ENCODE data around the gene CACNA2D3. TPM values are rescaled to one million over a fixed set of nuclear protein-coding genes. Genes with fewer than 3 reads are reported as not detected.

CACNA2D3 gene
- total and polyA plus RNA-seq, 4 donors: 0.06 to 0.37 (median 0.08) TPM; not detected in 1

- Histone ChIP-seq H3K27ac (ENCODE audit: low read depth in 1 of 2, low read length in 2 of 2) (no peak overlapping the region), H3K9ac (ENCODE audit: low read depth in 1 of 2, low read length in 2 of 2) (no peak overlapping the region), H3K36me3 (ENCODE audit: control insufficient read depth in 4 of 4, insufficient read depth in 3 of 4, low read depth in 1 of 4, low read length in 3 of 4) (no peaks in the 10 kb centered on the region), H3K4me1 (ENCODE audit: control insufficient read depth in 4 of 4, insufficient read depth in 4 of 4, low read length in 3 of 4) (no peaks in the 10 kb centered on the region), H3K27me3 (ENCODE audit: control insufficient read depth in 4 of 4, insufficient read depth in 4 of 4, low read length in 3 of 4) (peaks cover 0 to 3% (median 0%) of the 10 kb centered on the region in 4 donors), H3K9me3 (ENCODE audit: control insufficient read depth in 4 of 4, low read length in 3 of 4) (no peaks in the 10 kb centered on the region), H3K4me3 (ENCODE audit: low read depth in 1 of 3, low read length in 3 of 3) (no peak overlapping the region)
- WGBS: 73% methylated on average over 8 of the region's 8 CpGs
- no peak for TF ChIP-seq HNF4A (conservative IDR thresholded peaks at IDR 0.05)
- no peak for TF ChIP-seq ZBTB33 (IDR thresholded peaks at IDR 0.05)
- no peak for TF ChIP-seq GABPA (IDR thresholded peaks at IDR 0.05 in 1 of 2, conservative IDR thresholded peaks at IDR 0.05 in 1 of 2)
- TF ChIP-seq RXRA (IDR thresholded peaks at IDR 0.05): no peak
- TF ChIP-seq TAF1 (conservative IDR thresholded peaks at IDR 0.05): no peak
- no peak for TF ChIP-seq FOXA2 (IDR thresholded peaks at IDR 0.05)
- TF ChIP-seq RAD21 (IDR thresholded peaks at IDR 0.05): no peak
- no peak for TF ChIP-seq MAX (IDR thresholded peaks at IDR 0.05)
- no peak for TF ChIP-seq FOXA1 (IDR thresholded peaks at IDR 0.05)
- no peak for TF ChIP-seq ATF3 (IDR thresholded peaks at IDR 0.05)
- TF ChIP-seq JUND (IDR thresholded peaks at IDR 0.05): no peak
- no peak for TF ChIP-seq SP1 (IDR thresholded peaks at IDR 0.05)
- TF ChIP-seq NR2F2 (IDR thresholded peaks at IDR 0.05): no peak
- no peak for DNase-seq (ENCODE audit: low spot score)
These were observed 741.0 kb downstream of the CACNA2D3 start for GRCh38 chr3:54863366-54863765.

- H3K36me3 ChIP-seq (ENCODE audit: control insufficient read depth in 4 of 4, insufficient read depth in 3 of 4, low read depth in 1 of 4, low read length in 3 of 4): no peaks in the 10 kb centered on the region
- H3K9ac ChIP-seq (ENCODE audit: low read depth in 1 of 2, low read length in 2 of 2): no peak overlapping the region
- no peaks in the 10 kb centered on the region for H3K4me1 ChIP-seq (ENCODE audit: control insufficient read depth in 4 of 4, insufficient read depth in 4 of 4, low read length in 3 of 4)
- no peaks in the 10 kb centered on the region for H3K9me3 ChIP-seq (ENCODE audit: control insufficient read depth in 4 of 4, low read length in 3 of 4)
- DNase-seq (ENCODE audit: low spot score): no peak
- WGBS: 77% methylated on average over 4 of the region's 4 CpGs
- TF ChIP-seq HNF4A (conservative IDR thresholded peaks at IDR 0.05): no peak
- TF ChIP-seq FOXA2 (IDR thresholded peaks at IDR 0.05): no peak
- TF ChIP-seq TAF1 (conservative IDR thresholded peaks at IDR 0.05): no peak
- TF ChIP-seq NR2F2 (IDR thresholded peaks at IDR 0.05): no peak
- TF ChIP-seq RAD21 (IDR thresholded peaks at IDR 0.05): no peak
- TF ChIP-seq RXRA (IDR thresholded peaks at IDR 0.05): no peak
- no peak for TF ChIP-seq REST (IDR thresholded peaks at IDR 0.05)
- TF ChIP-seq MAX (IDR thresholded peaks at IDR 0.05): no peak
- TF ChIP-seq CTCF (IDR thresholded peaks at IDR 0.05; ENCODE audit: low read depth, low read length, missing input control): no peak
- no peak for TF ChIP-seq GABPA (IDR thresholded peaks at IDR 0.05 in 1 of 2, conservative IDR thresholded peaks at IDR 0.05 in 1 of 2)
- H3K4me3 ChIP-seq (ENCODE audit: low read depth in 1 of 3, low read length in 3 of 3): no peak overlapping the region
- H3K27me3 ChIP-seq (ENCODE audit: control insufficient read depth in 4 of 4, insufficient read depth in 4 of 4, low read length in 3 of 4): peaks cover 0 to 3% (median 0%) of the 10 kb centered on the region in 4 donors
- H3K27ac ChIP-seq (ENCODE audit: low read depth in 1 of 2, low read length in 2 of 2): no peak overlapping the region
These were observed 741.4 kb downstream of the CACNA2D3 start for GRCh38 chr3:54863786-54864185.
